ENCODE measurements around the gene NEAT1. TPM values are rescaled to one million over a fixed set of nuclear protein-coding genes. Genes with fewer than 3 reads are reported as not detected.

NEAT1 gene
- total RNA-seq, 1 donor from 2014 or later: 229 TPM

DNA sequence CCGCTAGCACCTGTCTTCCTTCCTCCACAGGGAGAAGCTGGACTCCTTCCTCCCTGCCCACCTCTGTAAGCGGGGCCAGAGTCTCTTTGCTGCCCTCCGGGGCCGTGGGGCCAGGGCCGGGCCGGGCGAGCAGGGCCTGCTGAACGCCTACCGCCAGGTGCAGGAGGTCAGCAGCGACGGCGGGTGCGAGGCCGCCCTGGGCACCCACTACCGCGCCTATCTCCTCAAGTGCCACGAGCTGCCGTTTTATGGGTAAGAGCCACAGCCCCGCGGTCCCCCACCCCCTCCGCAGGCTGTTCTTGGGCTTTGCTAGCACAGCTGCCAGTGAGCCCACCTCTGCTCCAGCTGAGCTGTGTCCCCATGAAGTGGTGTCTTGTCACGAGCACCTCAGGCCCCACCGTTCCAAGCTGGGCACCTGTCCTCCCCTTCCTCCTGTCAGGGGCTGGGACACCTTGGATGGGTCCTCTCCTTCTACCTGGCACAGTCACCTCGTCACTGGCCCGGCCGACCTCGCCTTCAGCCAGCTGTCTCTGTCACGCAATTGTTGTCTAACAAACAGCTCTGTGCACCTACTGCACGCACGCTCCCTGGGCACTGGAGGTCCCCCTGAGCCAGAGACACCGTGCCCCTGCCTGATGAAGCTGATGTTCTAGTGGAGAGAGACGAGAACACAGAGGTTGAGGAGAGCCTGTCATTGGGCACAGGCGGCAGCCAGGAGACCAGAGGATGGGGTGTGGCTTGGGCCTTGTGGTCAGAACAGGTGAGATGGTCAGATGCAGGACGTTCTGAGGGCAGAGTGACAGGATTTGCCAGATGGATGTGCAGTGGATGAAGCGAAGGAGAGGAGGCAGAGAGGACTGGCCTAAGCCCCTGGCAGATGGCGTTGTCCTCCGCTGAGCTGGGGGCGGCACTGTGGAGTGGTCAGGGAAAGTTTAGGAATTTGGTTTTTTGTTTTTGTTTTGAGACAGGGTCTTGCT lies 25.5 kb upstream of the NEAT1 start:
- DNase-seq (ENCODE audit: extremely low spot score, unreplicated experiment): no peak
- no peak overlapping the region for H3K4me3 Mint-ChIP-seq
- H3K36me3 Mint-ChIP-seq: no peaks in the 10 kb centered on the region
- H3K27me3 Mint-ChIP-seq: no peaks in the 10 kb centered on the region
- no peaks in the 10 kb centered on the region for H3K9me3 Mint-ChIP-seq
- H3K4me1 Mint-ChIP-seq (ENCODE audit: unreplicated experiment): no peaks in the 10 kb centered on the region
- no peak overlapping the region for H3K27ac Mint-ChIP-seq
- TF ChIP-seq, protein P1, sequence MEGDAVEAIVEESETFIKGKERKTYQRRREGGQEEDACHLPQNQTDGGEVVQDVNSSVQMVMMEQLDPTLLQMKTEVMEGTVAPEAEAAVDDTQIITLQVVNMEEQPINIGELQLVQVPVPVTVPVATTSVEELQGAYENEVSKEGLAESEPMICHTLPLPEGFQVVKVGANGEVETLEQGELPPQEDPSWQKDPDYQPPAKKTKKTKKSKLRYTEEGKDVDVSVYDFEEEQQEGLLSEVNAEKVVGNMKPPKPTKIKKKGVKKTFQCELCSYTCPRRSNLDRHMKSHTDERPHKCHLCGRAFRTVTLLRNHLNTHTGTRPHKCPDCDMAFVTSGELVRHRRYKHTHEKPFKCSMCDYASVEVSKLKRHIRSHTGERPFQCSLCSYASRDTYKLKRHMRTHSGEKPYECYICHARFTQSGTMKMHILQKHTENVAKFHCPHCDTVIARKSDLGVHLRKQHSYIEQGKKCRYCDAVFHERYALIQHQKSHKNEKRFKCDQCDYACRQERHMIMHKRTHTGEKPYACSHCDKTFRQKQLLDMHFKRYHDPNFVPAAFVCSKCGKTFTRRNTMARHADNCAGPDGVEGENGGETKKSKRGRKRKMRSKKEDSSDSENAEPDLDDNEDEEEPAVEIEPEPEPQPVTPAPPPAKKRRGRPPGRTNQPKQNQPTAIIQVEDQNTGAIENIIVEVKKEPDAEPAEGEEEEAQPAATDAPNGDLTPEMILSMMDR (conservative IDR thresholded peaks at IDR 0.05): no peak

DNA sequence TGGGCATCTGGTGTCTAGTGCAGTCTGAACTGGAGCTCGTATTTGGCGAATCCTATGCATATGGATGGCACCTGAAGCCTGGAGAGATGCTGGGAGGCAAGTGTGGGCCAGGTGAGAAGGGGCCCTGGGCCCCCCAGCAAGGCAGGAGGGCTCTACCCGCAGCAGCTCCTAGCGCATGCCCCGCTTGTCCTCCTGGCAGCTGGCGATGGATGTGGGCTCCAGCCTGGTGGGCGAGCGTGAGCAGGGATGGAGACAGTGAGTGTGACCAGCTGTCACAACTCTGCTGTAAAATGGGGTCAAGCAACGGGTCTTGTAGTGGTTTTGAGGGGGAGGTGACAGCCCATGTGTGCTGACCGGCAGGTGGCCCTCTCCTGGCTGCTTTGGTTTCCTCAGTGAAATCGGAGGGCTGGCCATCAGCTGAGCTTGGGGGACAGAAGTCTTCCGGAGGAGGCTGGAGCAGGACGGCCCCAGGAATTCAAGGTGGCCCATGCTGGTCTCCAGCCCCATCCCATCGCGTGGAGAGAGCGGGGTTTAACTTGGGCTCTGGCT lies 24.2 kb upstream of the NEAT1 start:
- Mint-ChIP-seq H3K36me3 (no peaks in the 10 kb centered on the region), H3K27ac (peak overlapping the region; percentile 43), H3K9me3 (no peaks in the 10 kb centered on the region), H3K4me1 (ENCODE audit: unreplicated experiment) (no peaks in the 10 kb centered on the region), H3K27me3 (no peaks in the 10 kb centered on the region), H3K4me3 (no peak overlapping the region)
- DNase-seq (ENCODE audit: extremely low spot score, unreplicated experiment): no peak
- TF ChIP-seq, protein P1 (conservative IDR thresholded peaks at IDR 0.05): no peak

DNA sequence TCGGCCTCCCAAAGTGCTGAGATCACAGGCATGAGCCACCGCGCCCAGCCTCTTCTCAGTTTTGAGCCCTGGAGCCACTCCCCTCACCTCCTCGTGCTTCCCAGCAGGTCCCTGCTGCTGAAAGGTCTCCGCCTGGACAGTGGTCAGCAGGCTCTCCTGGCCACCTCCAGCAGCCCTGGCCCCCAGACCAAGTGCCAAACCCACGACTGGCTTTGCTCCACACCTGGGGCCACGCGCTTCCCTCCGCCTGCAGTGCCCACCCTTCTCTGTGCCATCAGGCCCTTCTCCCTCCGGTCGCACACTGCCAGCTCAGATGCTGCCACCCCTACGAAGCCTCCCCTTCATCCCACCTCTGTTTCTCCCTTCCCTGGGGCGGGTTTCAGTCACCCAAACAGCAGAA lies 23.3 kb upstream of the NEAT1 start:
- DNase-seq (ENCODE audit: extremely low spot score, unreplicated experiment): no peak
- H3K36me3 Mint-ChIP-seq: no peaks in the 10 kb centered on the region
- H3K27ac Mint-ChIP-seq: no peak overlapping the region
- H3K9me3 Mint-ChIP-seq: no peaks in the 10 kb centered on the region
- H3K27me3 Mint-ChIP-seq: no peaks in the 10 kb centered on the region
- no peaks in the 10 kb centered on the region for H3K4me1 Mint-ChIP-seq (ENCODE audit: unreplicated experiment)
- H3K4me3 Mint-ChIP-seq: no peak overlapping the region
- TF ChIP-seq, protein P1 (conservative IDR thresholded peaks at IDR 0.05): no peak

DNA sequence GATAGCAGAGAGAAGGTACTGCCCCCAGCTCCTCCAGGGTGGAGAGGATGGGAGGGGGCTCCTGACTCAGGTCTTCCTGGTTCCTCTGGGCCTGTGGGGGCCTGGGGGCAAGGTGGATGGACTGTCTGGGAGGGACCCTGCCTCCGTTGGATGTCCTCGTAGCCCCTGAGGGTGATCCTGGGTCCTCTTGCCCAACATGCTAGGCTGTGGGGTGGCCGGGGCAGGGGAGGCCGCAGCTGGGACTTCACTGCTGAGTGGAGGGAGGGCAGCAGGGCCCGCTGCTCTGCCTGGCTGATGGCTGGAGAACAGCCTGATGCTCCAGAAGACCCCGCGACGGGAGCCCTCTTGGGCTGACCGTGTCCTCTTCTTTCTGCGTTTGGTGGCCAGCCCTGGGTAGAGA lies 22.8 kb upstream of the NEAT1 start:
- TF ChIP-seq, protein P1 (conservative IDR thresholded peaks at IDR 0.05): no peak

DNA sequence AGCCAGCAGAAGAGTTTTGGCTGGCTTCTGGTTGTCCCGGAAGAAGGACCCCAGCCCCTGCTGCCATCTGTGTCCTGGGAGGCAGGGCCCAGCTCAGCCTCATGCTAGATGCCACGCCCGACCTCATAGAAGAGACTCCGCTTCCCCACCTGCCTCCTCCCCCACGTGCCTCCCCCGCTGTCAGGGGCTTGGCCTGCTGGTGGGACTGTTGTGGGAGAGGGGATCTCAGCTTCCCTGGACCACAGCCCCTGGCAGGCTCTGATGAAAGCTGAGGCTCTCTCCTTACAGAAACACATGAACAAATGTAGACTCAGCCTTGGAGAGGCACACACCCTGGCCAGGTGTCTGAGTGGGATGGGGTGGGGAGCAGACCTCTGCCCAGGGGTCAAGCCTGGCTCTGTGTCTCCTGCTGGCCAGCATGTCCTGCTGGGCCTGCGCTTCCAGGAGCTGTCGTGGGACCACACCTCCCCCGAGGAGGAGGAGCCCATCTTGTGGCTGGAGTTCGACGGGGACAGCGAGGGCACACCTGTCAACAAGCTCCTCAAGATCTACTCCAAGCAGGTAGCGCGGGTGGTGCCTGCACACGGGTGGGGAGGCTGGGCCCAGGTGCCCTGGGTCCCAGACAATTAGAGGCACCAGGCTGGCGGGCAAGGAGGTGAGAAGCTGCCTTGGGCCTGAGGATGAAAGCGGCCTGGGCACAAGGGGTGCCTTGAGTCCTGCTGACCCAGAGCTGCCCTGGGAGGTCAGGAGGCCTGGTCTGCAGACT lies 22.1 kb upstream of the NEAT1 start:
- TF ChIP-seq, protein P1 (conservative IDR thresholded peaks at IDR 0.05): no peak
- DNase-seq (ENCODE audit: extremely low spot score, unreplicated experiment): no peak
- Mint-ChIP-seq H3K9me3 (no peaks in the 10 kb centered on the region), H3K4me3 (no peak overlapping the region), H3K4me1 (ENCODE audit: unreplicated experiment) (no peaks in the 10 kb centered on the region), H3K36me3 (no peaks in the 10 kb centered on the region), H3K27ac (no peak overlapping the region), H3K27me3 (no peaks in the 10 kb centered on the region)

More for the DNA sequence above, 22.8 kb upstream of the NEAT1 start:
- no peaks in the 10 kb centered on the region for H3K9me3 Mint-ChIP-seq
- H3K27ac Mint-ChIP-seq: no peak overlapping the region
- H3K27me3 Mint-ChIP-seq: no peaks in the 10 kb centered on the region
- DNase-seq (ENCODE audit: extremely low spot score, unreplicated experiment): no peak
- H3K36me3 Mint-ChIP-seq: no peaks in the 10 kb centered on the region
- no peak overlapping the region for H3K4me3 Mint-ChIP-seq
- no peaks in the 10 kb centered on the region for H3K4me1 Mint-ChIP-seq (ENCODE audit: unreplicated experiment)

Measured in type B pancreatic cell (in vitro differentiated cells).